ENCODE results near the gene DCAF4.

Gene DCAF4

GRCh38 chr14:72926292-72927028 lies at the start of gene DCAF4:
DCAF4 (plus strand) TSS chr14:72926464; CDS start chr14:72937979, 11,515 bp downstream.
- DNase-seq = peak; percentile 97
- in situ Hi-C loops (cut with HindIII; ENCODE audit: low pct_ligation_motif_present, low pct_unique_long_range_greater_than_20kb, low sequenced_read_pairs) = no loop called here

- no peak for DNase-seq
- in situ Hi-C loops (cut with HindIII; ENCODE audit: low pct_ligation_motif_present, low pct_unique_long_range_greater_than_20kb, low sequenced_read_pairs) = no loop called here
These were observed 49.6 kb upstream of the DCAF4 start for GRCh38 chr14:72876710-72877063.

- no peak for DNase-seq
- in situ Hi-C loops (cut with HindIII; ENCODE audit: low pct_ligation_motif_present, low pct_unique_long_range_greater_than_20kb, low sequenced_read_pairs) = no loop called here
These were observed 47.5 kb upstream of the DCAF4 start for GRCh38 chr14:72878746-72879145.

- in situ Hi-C loops (cut with HindIII; ENCODE audit: low pct_ligation_motif_present, low pct_unique_long_range_greater_than_20kb, low sequenced_read_pairs) = no loop called here
- no peak for DNase-seq
These were observed 46.8 kb upstream of the DCAF4 start for GRCh38 chr14:72879431-72879830.

- DNase-seq = no peak
- in situ Hi-C loops (cut with HindIII; ENCODE audit: low pct_ligation_motif_present, low pct_unique_long_range_greater_than_20kb, low sequenced_read_pairs) = no loop called here
These were observed 46.1 kb upstream of the DCAF4 start for GRCh38 chr14:72880164-72880563.

- in situ Hi-C loops (cut with HindIII; ENCODE audit: low pct_ligation_motif_present, low pct_unique_long_range_greater_than_20kb, low sequenced_read_pairs) = no loop called here
- DNase-seq = no peak
These were observed 45.4 kb upstream of the DCAF4 start for GRCh38 chr14:72880820-72881219.

- DNase-seq = no peak
- in situ Hi-C loops (cut with HindIII; ENCODE audit: low pct_ligation_motif_present, low pct_unique_long_range_greater_than_20kb, low sequenced_read_pairs) = no loop called here
These were observed 44.7 kb upstream of the DCAF4 start for GRCh38 chr14:72881543-72881942.

GRCh38 chr14:72882047-72882446 lies 44.2 kb upstream of the DCAF4 start:
- in situ Hi-C loops (cut with HindIII; ENCODE audit: low pct_ligation_motif_present, low pct_unique_long_range_greater_than_20kb, low sequenced_read_pairs) = no loop called here
- no peak for DNase-seq

- in situ Hi-C loops (cut with HindIII; ENCODE audit: low pct_ligation_motif_present, low pct_unique_long_range_greater_than_20kb, low sequenced_read_pairs) = no loop called here
- DNase-seq = no peak
These were observed 43.8 kb upstream of the DCAF4 start for GRCh38 chr14:72882463-72882862.

GRCh38 chr14:72883109-72883508 lies 43.2 kb upstream of the DCAF4 start:
- in situ Hi-C loops (cut with HindIII; ENCODE audit: low pct_ligation_motif_present, low pct_unique_long_range_greater_than_20kb, low sequenced_read_pairs) = no loop called here
- DNase-seq = no peak

- in situ Hi-C loops (cut with HindIII; ENCODE audit: low pct_ligation_motif_present, low pct_unique_long_range_greater_than_20kb, low sequenced_read_pairs) = no loop called here
- DNase-seq = no peak
These were observed 42.3 kb upstream of the DCAF4 start for GRCh38 chr14:72883961-72884360.

GRCh38 chr14:72884386-72884785 lies 41.9 kb upstream of the DCAF4 start:
- DNase-seq = no peak
- in situ Hi-C loops (cut with HindIII; ENCODE audit: low pct_ligation_motif_present, low pct_unique_long_range_greater_than_20kb, low sequenced_read_pairs) = no loop called here

- no peak for DNase-seq
- in situ Hi-C loops (cut with HindIII; ENCODE audit: low pct_ligation_motif_present, low pct_unique_long_range_greater_than_20kb, low sequenced_read_pairs) = no loop called here
These were observed 38.8 kb upstream of the DCAF4 start for GRCh38 chr14:72887514-72887913.

- in situ Hi-C loops (cut with HindIII; ENCODE audit: low pct_ligation_motif_present, low pct_unique_long_range_greater_than_20kb, low sequenced_read_pairs) = no loop called here
- no peak for DNase-seq
These were observed 38.1 kb upstream of the DCAF4 start for GRCh38 chr14:72888192-72888591.

- in situ Hi-C loops (cut with HindIII; ENCODE audit: low pct_ligation_motif_present, low pct_unique_long_range_greater_than_20kb, low sequenced_read_pairs) = no loop called here
These were observed 37.5 kb upstream of the DCAF4 start for GRCh38 chr14:72888636-72889201.

GRCh38 chr14:72889366-72889765 lies 36.9 kb upstream of the DCAF4 start:
- no peak for DNase-seq
- in situ Hi-C loops (cut with HindIII; ENCODE audit: low pct_ligation_motif_present, low pct_unique_long_range_greater_than_20kb, low sequenced_read_pairs) = no loop called here

More at GRCh38 chr14:72888636-72889201, 37.5 kb upstream of the DCAF4 start:
- no peak for DNase-seq

GRCh38 chr14:72891666-72892102 lies 34.6 kb upstream of the DCAF4 start:
- no peak for DNase-seq
- in situ Hi-C loops (cut with HindIII; ENCODE audit: low pct_ligation_motif_present, low pct_unique_long_range_greater_than_20kb, low sequenced_read_pairs) = no loop called here

- peak; percentile 42 for DNase-seq
- in situ Hi-C loops (cut with HindIII; ENCODE audit: low pct_ligation_motif_present, low pct_unique_long_range_greater_than_20kb, low sequenced_read_pairs) = no loop called here
These were observed 34.0 kb upstream of the DCAF4 start for GRCh38 chr14:72892103-72892878.

GRCh38 chr14:72892879-72893635 lies 33.2 kb upstream of the DCAF4 start:
- DNase-seq = peak; percentile 31
- in situ Hi-C loops (cut with HindIII; ENCODE audit: low pct_ligation_motif_present, low pct_unique_long_range_greater_than_20kb, low sequenced_read_pairs) = no loop called here

All from ACHN (cell line).